Liver (tissue), 9 donors: Measurements from ENCODE around the gene PAPPA. TPM values are rescaled to one million over a fixed set of nuclear protein-coding genes. Genes with fewer than 3 reads are reported as not detected.

Experiments
- DNase-seq: peaks from one replicate; pipeline ENCODE4 v3.0.0-alpha.2; 2017; ENCODE audit warnings: low spot score
- H3K27ac ChIP-seq, 2 donors: one replicate each; pipeline ENCODE4 v1.7.0; 2013; ENCODE audit warnings: inconsistent platforms in 2 of 2, low read length in 2 of 2, control low read depth in 1 of 2, low read depth in 1 of 2, mild to moderate bottlenecking in 1 of 2
- H3K27me3 ChIP-seq, 4 donors: one replicate each; pipeline versions ENCODE4 v1.6.1 to v1.7.0; 2013; ENCODE audit warnings: low read length in 3 of 4, inconsistent platforms in 1 of 4, mild to moderate bottlenecking in 1 of 4, moderate library complexity in 1 of 4; ENCODE audit not compliant: control insufficient read depth in 4 of 4, insufficient read depth in 4 of 4
- H3K36me3 ChIP-seq, 4 donors: one replicate each; pipeline versions ENCODE4 v1.6.1 to v1.7.0; 2013; ENCODE audit warnings: low read length in 3 of 4, mild to moderate bottlenecking in 3 of 4, low read depth in 1 of 4, moderate library complexity in 1 of 4; ENCODE audit not compliant: control insufficient read depth in 4 of 4, insufficient read depth in 3 of 4
- H3K4me1 ChIP-seq, 4 donors: one replicate each; pipeline versions ENCODE4 v1.6.1 to v1.7.0; 2013; ENCODE audit warnings: low read length in 3 of 4, mild to moderate bottlenecking in 3 of 4, moderate library complexity in 1 of 4; ENCODE audit not compliant: control insufficient read depth in 4 of 4, insufficient read depth in 4 of 4
- H3K4me3 ChIP-seq, 3 donors: one replicate each; pipeline versions ENCODE4 v1.6.1 to v1.7.0; 2013; ENCODE audit warnings: low read length in 3 of 3, control low read depth in 1 of 3, low read depth in 1 of 3, mild to moderate bottlenecking in 1 of 3
- H3K9ac ChIP-seq, 2 donors: one replicate each; pipeline ENCODE4 v1.7.0; 2013; ENCODE audit warnings: low read length in 2 of 2, mild to moderate bottlenecking in 2 of 2, moderate library complexity in 2 of 2, control low read depth in 1 of 2, low read depth in 1 of 2
- H3K9me3 ChIP-seq, 4 donors: one replicate each; pipeline versions ENCODE4 v1.6.1 to v1.7.0; 2013; ENCODE audit warnings: low read length in 3 of 4; ENCODE audit not compliant: control insufficient read depth in 4 of 4
- CTCF ChIP-seq: fragments of 150-350 bp; IDR thresholded peaks from 2 replicates; pipeline ENCODE4 v1.5.1; 2017; ENCODE audit warnings: improper control_type of control experiment, low read depth, low read length; ENCODE audit not compliant: missing input control
- EGR1 ChIP-seq, 2 donors: IDR thresholded peaks; 2 replicates each; pipeline ENCODE4 v1.6.1; 2016 to 2018; ENCODE audit warnings: antibody characterized with exemption in 2 of 2, low read depth in 2 of 2
- FOXA1 ChIP-seq: IDR thresholded peaks from 2 replicates; pipeline ENCODE4 v1.6.1; 2016; ENCODE audit warnings: antibody characterized with exemption
- GABPA ChIP-seq, 2 donors: IDR thresholded peaks in 1 of 2; conservative IDR thresholded peaks in 1 of 2; 2 replicates each; pipeline ENCODE4 v1.6.1; 2016; ENCODE audit warnings: antibody characterized with exemption in 2 of 2, mild to moderate bottlenecking in 1 of 2, moderate library complexity in 1 of 2
- HNF4A ChIP-seq, 2 donors: conservative IDR thresholded peaks; 2 replicates each; pipeline ENCODE4 v1.6.1; 2016; ENCODE audit warnings: antibody characterized with exemption in 2 of 2, mild to moderate bottlenecking in 2 of 2
- NR2F2 ChIP-seq: IDR thresholded peaks from 2 replicates; pipeline ENCODE4 v1.6.1; 2016; ENCODE audit warnings: antibody characterized with exemption
- RAD21 ChIP-seq, 2 donors: IDR thresholded peaks; 2 replicates each; pipeline ENCODE4 v1.6.1; 2016; ENCODE audit warnings: antibody characterized with exemption in 2 of 2, mild to moderate bottlenecking in 2 of 2
- RXRA ChIP-seq, 2 donors: IDR thresholded peaks; 2 replicates each; pipeline ENCODE4 v1.6.1; 2017 to 2018; ENCODE audit warnings: antibody characterized with exemption in 2 of 2, mild to moderate bottlenecking in 1 of 2
- SP1 ChIP-seq: IDR thresholded peaks from 2 replicates; pipeline ENCODE4 v1.6.1; 2018; ENCODE audit warnings: antibody characterized with exemption, mild to moderate bottlenecking
- ZBTB33 ChIP-seq: IDR thresholded peaks from 2 replicates; pipeline ENCODE4 v1.6.1; 2016; ENCODE audit warnings: antibody characterized with exemption
- WGBS: extraction: QIAGEN DNeasy Blood & Tissue Kit; methylation state at CpG from one replicate; pipeline ENCODE4 v1.1.7; 2013; 5-methylcytosine and 5-hydroxymethylcytosine counted together
- polyA plus RNA-seq, 2 donors: library from polyadenylated mRNA; stranded (reverse) in 1 of 2; unstranded in 1 of 2; fragments of 200-250 nt in 1 of 2; fragments of >200 nt in 1 of 2; fragmentation: Nextera tagmentation in 1 of 2; extraction: Ambion mirVana in 1 of 2; gene quantifications; one replicate each; pipeline versions ENCODE4 v1.2.1 to v1.2.3, GENCODE V29; 2013 to 2015
- total RNA-seq, 2 donors: library from RNA; depleted of rRNA; stranded (reverse); fragments of >200 nt; gene quantifications; one replicate each; pipeline ENCODE4 v1.2.3, GENCODE V29; 2014
- TF ChIP-seq, protein P1 (sequence below): IDR thresholded peaks from 2 replicates; pipeline ENCODE4 v1.6.1; 2016; ENCODE audit warnings: antibody characterized with exemption
- donor health status: healthy.
- donor health status: healthy.
- donor health status: healthy.
- donor health status: healthy.
- donor health status: healthy.

Gene PAPPA
- total and polyA plus RNA-seq, 4 donors: 0.03 to 0.33 (median 0.20) TPM

DNA sequence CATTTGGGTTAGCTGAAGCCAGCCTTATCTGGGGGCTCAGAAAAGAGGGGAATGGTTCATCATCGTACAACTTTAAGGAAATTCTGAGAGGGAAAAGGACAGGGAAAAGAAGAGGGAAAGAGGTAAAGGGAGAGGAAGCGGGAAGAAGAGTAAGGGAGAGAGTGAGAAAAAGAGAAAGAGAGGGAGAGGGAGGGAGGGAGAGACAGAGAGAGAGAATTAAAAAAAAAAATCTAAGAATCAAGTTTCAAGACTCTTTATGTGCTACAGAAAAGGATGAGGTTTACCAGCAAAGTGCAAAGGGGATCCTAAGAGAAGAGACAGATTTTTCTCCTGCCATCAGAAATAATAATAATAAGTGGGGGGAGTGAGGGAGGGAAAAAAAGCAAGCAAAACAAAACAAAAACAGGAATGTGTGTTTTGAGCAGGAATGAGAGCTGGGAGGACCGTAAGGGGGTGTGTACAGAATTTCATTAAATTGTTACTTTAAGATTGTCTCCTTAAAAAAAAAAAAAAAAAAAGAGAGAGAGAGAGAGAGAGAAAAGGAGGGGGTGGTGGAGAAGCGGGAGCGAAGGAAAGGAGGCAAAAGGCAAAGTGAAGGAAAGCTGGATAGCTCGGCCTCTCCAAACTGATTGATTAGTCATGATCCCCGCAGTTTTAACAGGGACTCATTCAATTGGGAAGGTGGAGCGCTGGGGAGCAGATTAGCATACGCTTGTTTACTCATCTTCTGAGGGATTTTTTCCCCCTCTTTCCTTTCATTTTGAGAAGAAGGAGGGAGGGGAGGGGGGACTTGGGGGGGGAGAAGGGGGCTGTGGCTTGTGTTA lies 438 bp upstream of the PAPPA start:
- H3K4me1 ChIP-seq: peaks cover 3 to 19% (median 5%) of the 10 kb centered on the region in 4 donors

DNA sequence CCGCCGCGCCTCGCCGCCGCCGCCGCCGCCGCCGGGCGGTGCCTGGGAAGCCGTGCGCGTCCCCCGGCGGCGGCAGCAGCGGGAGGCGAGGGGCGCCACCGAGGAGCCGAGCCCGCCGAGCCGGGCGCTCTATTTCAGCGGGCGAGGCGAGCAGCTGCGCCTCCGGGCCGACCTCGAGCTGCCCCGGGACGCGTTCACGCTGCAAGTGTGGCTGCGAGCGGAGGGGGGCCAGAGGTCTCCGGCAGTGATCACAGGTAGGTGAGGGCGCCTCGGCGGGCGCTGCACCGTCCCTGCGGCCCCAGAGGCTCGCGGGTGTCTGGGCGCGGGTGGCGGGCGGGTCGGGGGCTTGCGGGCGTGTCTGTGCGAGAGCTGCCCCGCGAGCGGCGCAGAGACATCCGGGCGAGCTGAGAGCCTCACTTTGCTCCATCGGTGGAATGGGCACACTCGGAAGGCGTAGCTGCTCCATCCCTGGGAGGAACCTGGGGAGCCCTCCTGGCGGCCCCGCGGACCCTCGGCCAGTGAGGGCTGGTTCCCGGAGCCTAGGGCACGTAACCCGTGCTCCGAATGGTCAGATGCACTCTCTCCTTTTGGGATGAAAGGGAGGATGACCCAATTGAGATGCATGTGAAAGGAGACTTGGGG lies 864 bp downstream of the PAPPA start:
- Histone ChIP-seq H3K4me1 (peaks cover 3 to 19% (median 5%) of the 10 kb centered on the region in 4 donors), H3K27me3 (peaks cover 0 to 16% (median 8%) of the 10 kb centered on the region in 4 donors), H3K9ac (no peak overlapping the region), H3K4me3 (peak overlapping the region in 1 of 3 donors; percentile 61), H3K9me3 (no peaks in the 10 kb centered on the region), H3K27ac (peak overlapping the region in 1 of 2 donors; percentile 54), H3K36me3 (no peaks in the 10 kb centered on the region)
- no peak for DNase-seq
- WGBS: 3% methylated on average over 74 of the region's 74 CpGs
- TF ChIP-seq NR2F2: no peak
- no peak for TF ChIP-seq RXRA (IDR thresholded peaks at IDR 0.05)
- no peak for TF ChIP-seq FOXA1
- no peak for TF ChIP-seq SP1
- no peak for TF ChIP-seq GABPA (IDR thresholded peaks at IDR 0.05 in 1 of 2, conservative IDR thresholded peaks at IDR 0.05 in 1 of 2)
- TF ChIP-seq RAD21 (IDR thresholded peaks at IDR 0.05): no peak
- no peak for TF ChIP-seq CTCF
- no peak for TF ChIP-seq ZBTB33

More for the DNA sequence above, 438 bp upstream of the PAPPA start:
- 29% methylated on average over 9 of the region's 9 CpGs for WGBS
- H3K36me3 ChIP-seq: no peaks in the 10 kb centered on the region
- peak overlapping the region in 1 of 3 donors; percentile 61 for H3K4me3 ChIP-seq
- H3K27me3 ChIP-seq: peaks cover 0 to 18% (median 8%) of the 10 kb centered on the region in 4 donors
- no peak for DNase-seq
- no peak overlapping the region for H3K9ac ChIP-seq
- TF ChIP-seq FOXA1 (no peak), HNF4A (conservative IDR thresholded peaks at IDR 0.05) (no peak), EGR1 (IDR thresholded peaks at IDR 0.05; ENCODE audit: low read depth in 2 of 2) (no peak), ZBTB33 (no peak), CTCF (no peak), RAD21 (IDR thresholded peaks at IDR 0.05) (no peak), NR2F2 (no peak)
- TF ChIP-seq, protein P1, sequence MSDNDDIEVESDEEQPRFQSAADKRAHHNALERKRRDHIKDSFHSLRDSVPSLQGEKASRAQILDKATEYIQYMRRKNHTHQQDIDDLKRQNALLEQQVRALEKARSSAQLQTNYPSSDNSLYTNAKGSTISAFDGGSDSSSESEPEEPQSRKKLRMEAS: no peak
- no peak overlapping the region for H3K27ac ChIP-seq
- no peaks in the 10 kb centered on the region for H3K9me3 ChIP-seq
